Suprapubic skin (tissue), 4 donors: Measurements from ENCODE around the gene SLC36A3. TPM values are rescaled to one million over a fixed set of nuclear protein-coding genes. Genes with fewer than 3 reads are reported as not detected.

ENCODE experiments used
- DNase-seq, 2 donors: peaks; one replicate each; pipeline ENCODE4 v3.0.0-alpha.2; 2019; ENCODE audit warnings: low spot score in 2 of 2
- H3K27ac ChIP-seq: fragments of 200-600 bp; sonication (generic); one replicate; pipeline ENCODE4 v1.5.1; 2019
- H3K27me3 ChIP-seq: fragments of 200-600 bp; sonication (generic); one replicate; pipeline ENCODE4 v1.5.1; 2019
- H3K36me3 ChIP-seq: fragments of 200-600 bp; sonication (generic); one replicate; pipeline ENCODE4 v1.5.1; 2019
- H3K4me1 ChIP-seq: fragments of 200-600 bp; sonication (generic); one replicate; pipeline ENCODE4 v1.5.1; 2019
- H3K4me3 ChIP-seq: fragments of 200-600 bp; sonication (generic); one replicate; pipeline ENCODE4 v1.5.1; 2019; ENCODE audit warnings: mild to moderate bottlenecking
- H3K9me3 ChIP-seq: fragments of 200-600 bp; sonication (generic); one replicate; pipeline ENCODE4 v1.5.1; 2019
- EP300 ChIP-seq: sonication (generic); formaldehyde crosslinking; IDR thresholded peaks from one replicate; pipeline ENCODE4 v1.6.1; 2017; ENCODE audit warnings: antibody characterized with exemption
- POLR2A ChIP-seq, 2 donors: fragments of 450-650 bp; IDR thresholded peaks; one replicate each; pipeline ENCODE4 v1.6.1; 2017; ENCODE audit warnings: antibody characterized with exemption in 2 of 2, mild to moderate bottlenecking in 2 of 2, moderate library complexity in 2 of 2
- POLR2AphosphoS5 ChIP-seq, 3 donors: sonication (generic); formaldehyde crosslinking; IDR thresholded peaks; one replicate each; pipeline ENCODE4 v1.6.1; 2017; ENCODE audit warnings: antibody characterized with exemption in 3 of 3
- WGBS: methylation state at CpG from one replicate; pipeline ENCODE4 v1.1.5; 2018; 5-methylcytosine and 5-hydroxymethylcytosine counted together
- total RNA-seq, 4 donors: library from RNA; depleted of rRNA; stranded (reverse); fragments of >200 nt; gene quantifications; one replicate each; pipeline ENCODE4 v1.1.0, GENCODE V29; 2016
- TF ChIP-seq, protein P1 (sequence below), 2 donors: fragments of 200-600 bp in 1 of 2; fragments of 450-650 bp in 1 of 2; sonication (generic) in 1 of 2; IDR thresholded peaks; one replicate each; pipeline ENCODE4 v1.5.1; 2016 to 2019; ENCODE audit warnings: antibody characterized with exemption in 2 of 2, mild to moderate bottlenecking in 1 of 2, moderate library complexity in 1 of 2

SLC36A3 gene
- total RNA-seq, 4 donors from 2014 or later: not detected

DNA sequence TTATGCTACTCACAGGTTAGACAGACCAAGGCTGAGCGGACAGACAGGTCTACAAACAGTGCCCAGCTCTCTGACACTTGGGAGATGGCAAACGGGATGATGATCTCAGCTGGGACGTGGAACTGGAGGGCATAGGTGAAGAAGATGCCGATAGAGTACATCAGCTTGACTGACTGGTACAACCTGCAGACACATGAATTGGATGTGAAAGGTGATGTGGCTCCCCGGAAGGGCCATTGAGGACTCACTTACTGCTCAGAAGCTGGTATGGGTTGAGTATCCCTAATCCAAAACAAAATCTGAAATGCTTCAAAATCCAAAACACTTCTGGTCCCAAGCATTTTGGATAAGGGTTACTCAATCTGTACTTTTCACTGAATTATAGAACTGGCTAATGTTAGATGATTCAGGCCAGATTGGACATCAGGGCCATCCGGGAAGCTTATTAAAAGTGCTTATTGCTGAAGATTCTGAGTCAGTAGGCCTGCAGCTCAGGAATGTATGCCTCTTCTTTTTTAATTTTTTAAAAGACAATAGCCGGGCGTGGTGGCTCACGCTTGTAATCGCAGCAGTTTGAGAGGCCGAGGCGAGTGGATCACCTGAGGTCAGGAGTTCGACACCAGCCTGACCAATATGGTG, 22.4 kb downstream of the SLC36A3 start:
- H3K4me3 ChIP-seq: no peak overlapping the region

DNA sequence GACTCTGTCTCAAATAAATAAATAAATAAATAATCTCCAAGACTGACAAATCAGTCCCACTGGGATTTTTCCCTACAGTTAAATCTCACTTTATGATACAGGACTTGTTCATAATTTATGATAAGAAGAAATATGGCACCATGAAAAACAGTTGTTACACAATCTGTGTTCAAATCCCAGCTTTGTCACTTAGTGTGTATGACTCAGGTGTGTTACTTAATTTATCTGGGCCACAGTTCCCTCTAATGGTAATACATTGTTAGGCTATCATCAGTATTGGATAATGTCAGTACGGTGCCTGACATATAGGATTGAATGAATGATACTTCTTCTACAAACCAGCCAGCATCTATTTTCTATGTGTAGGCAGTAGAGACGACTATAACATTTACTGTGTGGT, 23.1 kb downstream of the SLC36A3 start:
- H3K4me3 ChIP-seq: no peak overlapping the region
- H3K4me1 ChIP-seq: no peaks in the 10 kb centered on the region
- H3K27me3 ChIP-seq: no peaks in the 10 kb centered on the region
- TF ChIP-seq POLR2AphosphoS5 (IDR thresholded peaks at IDR 0.05): no peak
- TF ChIP-seq, protein P1, sequence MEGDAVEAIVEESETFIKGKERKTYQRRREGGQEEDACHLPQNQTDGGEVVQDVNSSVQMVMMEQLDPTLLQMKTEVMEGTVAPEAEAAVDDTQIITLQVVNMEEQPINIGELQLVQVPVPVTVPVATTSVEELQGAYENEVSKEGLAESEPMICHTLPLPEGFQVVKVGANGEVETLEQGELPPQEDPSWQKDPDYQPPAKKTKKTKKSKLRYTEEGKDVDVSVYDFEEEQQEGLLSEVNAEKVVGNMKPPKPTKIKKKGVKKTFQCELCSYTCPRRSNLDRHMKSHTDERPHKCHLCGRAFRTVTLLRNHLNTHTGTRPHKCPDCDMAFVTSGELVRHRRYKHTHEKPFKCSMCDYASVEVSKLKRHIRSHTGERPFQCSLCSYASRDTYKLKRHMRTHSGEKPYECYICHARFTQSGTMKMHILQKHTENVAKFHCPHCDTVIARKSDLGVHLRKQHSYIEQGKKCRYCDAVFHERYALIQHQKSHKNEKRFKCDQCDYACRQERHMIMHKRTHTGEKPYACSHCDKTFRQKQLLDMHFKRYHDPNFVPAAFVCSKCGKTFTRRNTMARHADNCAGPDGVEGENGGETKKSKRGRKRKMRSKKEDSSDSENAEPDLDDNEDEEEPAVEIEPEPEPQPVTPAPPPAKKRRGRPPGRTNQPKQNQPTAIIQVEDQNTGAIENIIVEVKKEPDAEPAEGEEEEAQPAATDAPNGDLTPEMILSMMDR (IDR thresholded peaks at IDR 0.05): no peak
- TF ChIP-seq EP300: no peak
- no peak for TF ChIP-seq POLR2A (IDR thresholded peaks at IDR 0.05)
- DNase-seq: no peak
- H3K27ac ChIP-seq: no peak overlapping the region
- WGBS: 88% methylated on average over 2 of the region's 2 CpGs
- no peaks in the 10 kb centered on the region for H3K9me3 ChIP-seq
- H3K36me3 ChIP-seq: no peaks in the 10 kb centered on the region

More for the DNA sequence above, 22.4 kb downstream of the SLC36A3 start:
- TF ChIP-seq POLR2A (IDR thresholded peaks at IDR 0.05): no peak
- TF ChIP-seq, protein P1 (IDR thresholded peaks at IDR 0.05): no peak
- TF ChIP-seq EP300: no peak
- no peak for TF ChIP-seq POLR2AphosphoS5 (IDR thresholded peaks at IDR 0.05)
- Histone ChIP-seq H3K27ac (no peak overlapping the region), H3K27me3 (no peaks in the 10 kb centered on the region), H3K4me1 (no peaks in the 10 kb centered on the region), H3K9me3 (no peaks in the 10 kb centered on the region), H3K36me3 (no peaks in the 10 kb centered on the region)
- 93% methylated on average over 13 of the region's 13 CpGs for WGBS
- no peak for DNase-seq

DNA sequence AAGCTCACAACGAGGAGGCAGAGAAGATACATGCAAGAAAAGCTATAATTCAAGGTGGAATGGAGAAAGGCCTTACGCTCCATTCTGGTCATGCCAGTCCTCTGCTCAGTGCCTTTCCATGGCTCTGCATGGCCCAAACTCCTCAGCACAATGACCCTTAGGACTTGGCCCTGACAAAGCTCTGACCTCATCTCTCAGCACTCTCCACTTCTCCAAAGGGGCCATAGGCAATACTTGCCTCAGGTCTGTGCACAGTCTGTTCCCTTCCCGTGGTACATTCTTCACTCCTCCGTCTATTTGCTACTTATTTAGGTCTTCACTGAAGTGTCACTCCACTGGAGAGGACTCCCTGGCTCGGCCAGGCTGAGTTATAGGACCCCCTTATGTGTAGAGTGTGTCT, 24.7 kb downstream of the SLC36A3 start:
- Histone ChIP-seq H3K27ac (no peak overlapping the region), H3K4me3 (no peak overlapping the region), H3K27me3 (no peaks in the 10 kb centered on the region), H3K36me3 (no peaks in the 10 kb centered on the region), H3K4me1 (no peaks in the 10 kb centered on the region), H3K9me3 (no peaks in the 10 kb centered on the region)
- no peak for TF ChIP-seq POLR2AphosphoS5 (IDR thresholded peaks at IDR 0.05)
- no peak for TF ChIP-seq EP300
- TF ChIP-seq POLR2A (IDR thresholded peaks at IDR 0.05): no peak
- TF ChIP-seq, protein P1 (IDR thresholded peaks at IDR 0.05): no peak
- 88% methylated on average over 5 of the region's 5 CpGs for WGBS
- no peak for DNase-seq

DNA sequence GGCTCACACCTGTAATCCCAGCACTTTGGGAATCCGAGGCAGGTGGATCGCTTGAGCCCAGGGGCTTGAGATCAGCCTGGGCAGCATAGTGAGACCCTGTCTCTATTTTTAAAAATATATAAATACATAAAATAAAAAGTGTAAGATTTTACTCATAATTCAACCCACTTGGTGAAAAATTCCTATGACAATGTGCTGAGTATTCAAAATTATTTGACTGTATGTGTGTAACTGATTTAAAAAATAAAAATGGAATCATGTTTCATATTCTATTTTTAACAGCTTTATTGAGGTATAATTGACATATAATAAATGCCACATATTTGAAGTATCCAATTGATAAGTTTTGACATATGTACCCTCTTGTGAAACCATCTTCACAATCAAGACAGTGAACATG, 27.8 kb downstream of the SLC36A3 start:
- no peaks in the 10 kb centered on the region for H3K36me3 ChIP-seq
- H3K4me1 ChIP-seq: no peaks in the 10 kb centered on the region
- 96% methylated on average over 2 of the region's 2 CpGs for WGBS
- no peak for DNase-seq
- no peak overlapping the region for H3K4me3 ChIP-seq
- no peak for TF ChIP-seq EP300
- no peak for TF ChIP-seq POLR2A (IDR thresholded peaks at IDR 0.05)
- TF ChIP-seq POLR2AphosphoS5 (IDR thresholded peaks at IDR 0.05): no peak
- TF ChIP-seq, protein P1 (IDR thresholded peaks at IDR 0.05): no peak
- no peaks in the 10 kb centered on the region for H3K9me3 ChIP-seq
- no peak overlapping the region for H3K27ac ChIP-seq
- H3K27me3 ChIP-seq: no peaks in the 10 kb centered on the region

DNA sequence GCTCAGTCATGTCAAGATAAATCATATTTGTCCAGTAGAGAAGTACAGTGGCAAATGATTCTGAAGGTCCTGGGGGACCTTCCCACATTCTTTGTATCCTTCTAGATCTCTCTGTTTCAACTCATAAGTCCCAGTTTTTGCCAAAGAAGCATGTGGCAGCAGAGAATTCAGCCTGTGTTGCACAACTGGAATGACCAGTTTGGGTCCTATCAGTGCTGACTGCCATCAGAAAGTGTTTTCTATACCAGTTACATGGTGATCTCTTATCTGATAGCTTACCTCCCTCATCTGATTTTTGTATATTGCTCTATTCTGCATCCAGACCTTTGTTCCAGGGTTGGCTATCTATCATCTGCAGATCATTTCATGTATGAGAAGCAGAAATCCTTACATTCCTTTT, 28.9 kb downstream of the SLC36A3 start:
- Histone ChIP-seq H3K27ac (no peak overlapping the region), H3K4me1 (no peaks in the 10 kb centered on the region), H3K9me3 (no peaks in the 10 kb centered on the region), H3K4me3 (no peak overlapping the region), H3K27me3 (no peaks in the 10 kb centered on the region), H3K36me3 (peaks cover 5% of the 10 kb centered on the region)
- TF ChIP-seq, protein P1 (IDR thresholded peaks at IDR 0.05): no peak
- TF ChIP-seq POLR2A (IDR thresholded peaks at IDR 0.05): no peak
- no peak for TF ChIP-seq POLR2AphosphoS5 (IDR thresholded peaks at IDR 0.05)
- TF ChIP-seq EP300: no peak
- no peak for DNase-seq
